ENCODE measurements around the gene ONECUT3. TPM values are rescaled to one million over a fixed set of nuclear protein-coding genes. Genes with fewer than 3 reads are reported as not detected.

ONECUT3 gene
- polyA plus RNA-seq, 1 of the 3 experiments (the other 2 are of a cell fraction), result not detected

- H3K79me2 ChIP-seq (ENCODE audit: insufficient read depth), result no peaks in the 10 kb centered on the region
- H4K20me1 ChIP-seq (ENCODE audit: insufficient read depth), result peaks cover 31% of the 10 kb centered on the region
- CTCF ChIA-PET, result interaction anchor here (0.9 to 4.2 kb wide), 3 partner anchors 10 to 85 kb away, joined by 4 to 20 read pairs (median 6); no protein-coding TSS in a partner anchor
- H3K9ac ChIP-seq, result no peak overlapping the region
- no peak overlapping the region for H3K4me2 ChIP-seq
- no peak overlapping the region for H3K4me3 ChIP-seq (ENCODE audit: low read depth in 2 of 2, low read length in 1 of 2)
- H2AFZ ChIP-seq (ENCODE audit: low read depth), result no peak overlapping the region
- H3K4me1 ChIP-seq (ENCODE audit: control insufficient read depth in 1 of 2, insufficient read depth in 2 of 2, low read depth in 1 of 2, low read length in 1 of 2), result no peaks in the 10 kb centered on the region
- 10% methylated on average over 12 of the region's 29 CpGs for WGBS (ENCODE audit: low lambda C conversion rate)
- H3K9me3 ChIP-seq, result no peaks in the 10 kb centered on the region
- no peak for DNase-seq
- H3K9me2 ChIP-seq, result no peaks in the 10 kb centered on the region
- H3F3A ChIP-seq (replicated peaks; ENCODE audit: insufficient read depth), result no peaks in the 10 kb centered on the region
- H3K27ac ChIP-seq (ENCODE audit: low read depth in 2 of 2, low read length in 1 of 2), result no peak overlapping the region
- TF ChIP-seq RFX5 (IDR thresholded peaks at IDR 0.05; ENCODE audit: low read length), result no peak
- TF ChIP-seq TEAD4 (IDR thresholded peaks at IDR 0.05; ENCODE audit: borderline replicate concordance, insufficient read depth), result no peak
- 0 out of 2 replicates have a peak, but pooled peaks have one; percentile 28 for TF ChIP-seq EZH2phosphoT487 (IDR thresholded peaks at IDR 0.05; ENCODE audit: borderline replicate concordance, low read depth)
- TF ChIP-seq USF2 (IDR thresholded peaks at IDR 0.05; ENCODE audit: borderline replicate concordance, low read depth, low read length), result no peak
- H3K27me3 ChIP-seq (ENCODE audit: insufficient read depth), result peaks cover 86% of the 10 kb centered on the region
- POLR2A ChIA-PET, result no interaction called here
- H3K36me3 ChIP-seq (replicated peaks in 1 of 2; ENCODE audit: control insufficient read depth in 1 of 2, insufficient read depth in 2 of 2, low read length in 1 of 2), result no peaks in the 10 kb centered on the region
Measured at GRCh38 chr19:1756705-1757465, 3.6 kb downstream of the ONECUT3 start.

DNA sequence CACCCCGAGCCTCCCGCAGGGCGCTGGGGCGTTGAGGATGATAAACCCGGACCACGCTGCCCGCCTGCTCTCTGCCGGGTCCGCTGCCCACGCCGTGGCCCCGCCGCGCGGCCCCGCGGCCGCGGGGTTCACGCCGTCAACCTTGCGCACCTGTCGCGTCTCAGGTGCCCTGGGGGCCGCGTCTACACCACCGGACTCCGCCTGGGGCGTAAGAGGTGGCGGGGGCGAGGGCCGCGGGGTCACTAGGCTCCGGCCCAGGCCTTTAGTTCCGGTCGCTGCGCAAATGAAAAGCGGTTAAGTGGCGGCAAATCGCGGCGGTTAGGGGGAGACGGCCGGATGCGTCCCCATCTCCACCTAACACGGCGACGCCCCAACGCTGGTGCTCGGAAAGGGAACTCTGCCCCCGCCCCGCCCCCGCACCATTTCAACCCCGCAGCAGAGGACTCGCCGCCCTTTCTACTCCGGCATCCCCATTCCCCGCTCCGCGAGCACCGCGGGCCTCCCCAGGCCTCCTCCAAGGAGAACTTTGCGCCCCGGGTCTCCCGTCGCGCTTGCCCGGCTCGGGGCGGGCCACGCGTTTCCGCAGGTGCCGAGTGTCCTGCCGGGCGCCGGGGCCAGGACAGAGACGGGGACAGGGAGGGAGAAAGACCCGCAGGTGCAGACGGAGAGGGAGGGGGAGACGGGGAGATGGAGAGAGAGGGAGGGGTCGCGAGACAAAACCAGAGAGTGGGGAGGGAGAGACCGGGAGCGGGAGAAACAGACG lies 4.3 kb downstream of the ONECUT3 start:
- CTCF ChIA-PET, result interaction anchor here (1.4 to 4.2 kb wide), 3 partner anchors 9 to 212 kb away, joined by 4 to 20 read pairs (median 6); no protein-coding TSS in a partner anchor

More for the DNA sequence above, 4.3 kb downstream of the ONECUT3 start:
- Histone ChIP-seq H3F3A (replicated peaks; ENCODE audit: insufficient read depth) (no peaks in the 10 kb centered on the region), H3K9ac (no peak overlapping the region), H3K9me2 (no peaks in the 10 kb centered on the region), H4K20me1 (ENCODE audit: insufficient read depth) (peaks cover 27% of the 10 kb centered on the region), H3K4me1 (ENCODE audit: control insufficient read depth in 1 of 2, insufficient read depth in 2 of 2, low read depth in 1 of 2, low read length in 1 of 2) (no peaks in the 10 kb centered on the region), H3K79me2 (ENCODE audit: insufficient read depth) (no peaks in the 10 kb centered on the region), H3K27me3 (ENCODE audit: insufficient read depth) (peaks cover 86% of the 10 kb centered on the region), H2AFZ (ENCODE audit: low read depth) (no peak overlapping the region), H3K27ac (ENCODE audit: low read depth in 2 of 2, low read length in 1 of 2) (no peak overlapping the region), H3K9me3 (no peaks in the 10 kb centered on the region), H3K4me2 (no peak overlapping the region), H3K36me3 (replicated peaks in 1 of 2; ENCODE audit: control insufficient read depth in 1 of 2, insufficient read depth in 2 of 2, low read length in 1 of 2) (no peaks in the 10 kb centered on the region), H3K4me3 (ENCODE audit: low read depth in 2 of 2, low read length in 1 of 2) (no peak overlapping the region)
- DNase-seq, result no peak
- POLR2A ChIA-PET, result no interaction called here
- TF ChIP-seq USF2 (IDR thresholded peaks at IDR 0.05; ENCODE audit: borderline replicate concordance, low read depth, low read length), result no peak
- no peak for TF ChIP-seq USF1 (IDR thresholded peaks at IDR 0.05; ENCODE audit: borderline replicate concordance, low read depth)
- under 1% methylated on average over 28 of the region's 86 CpGs for WGBS (ENCODE audit: low lambda C conversion rate)
